HepG2 (cell line): ENCODE measurements around the gene AGBL1. TPM values are rescaled to one million over a fixed set of nuclear protein-coding genes. Genes with fewer than 3 reads are reported as not detected.

Source experiments
- HINFP ChIP-seq: sonication (generic); formaldehyde crosslinking; IDR thresholded peaks from 2 replicates; pipeline ENCODE4 v1.4.0; 2020; ENCODE audit warnings: low read depth, mild to moderate bottlenecking, missing genetic modification reagents
- HMG20B ChIP-seq: conservative IDR thresholded peaks from 2 replicates; pipeline ENCODE4 v1.6.1; 2016; ENCODE audit warnings: missing genetic modification reagents, missing compliant biosample characterization
- KLF11 ChIP-seq: IDR thresholded peaks from 2 replicates; pipeline ENCODE4 v1.6.1; 2016; ENCODE audit warnings: missing compliant biosample characterization
- NONO ChIP-seq, 2 experiments: fragments of 450-650 bp in 1 of 2; sonication (generic) in 1 of 2; formaldehyde crosslinking in 1 of 2; IDR thresholded peaks in 1 of 2; conservative IDR thresholded peaks in 1 of 2; 2 replicates each; pipeline versions ENCODE4 v1.6.1 to v1.8.0; 2017 to 2022; ENCODE audit warnings: mild to moderate bottlenecking in 1 of 2, missing genetic modification reagents in 1 of 2, moderate library complexity in 1 of 2
- PBX3 ChIP-seq: sonication (generic); formaldehyde crosslinking; IDR thresholded peaks from 2 replicates; pipeline ENCODE4 v1.8.1; 2023; ENCODE audit warnings: missing genetic modification reagents, inconsistent platforms, borderline replicate concordance
- PHF21A ChIP-seq: sonication (generic); formaldehyde crosslinking; IDR thresholded peaks from 2 replicates; pipeline ENCODE4 v1.5.0; 2020; ENCODE audit warnings: mild to moderate bottlenecking, missing genetic modification reagents
- ZBTB4 ChIP-seq: sonication (generic); formaldehyde crosslinking; IDR thresholded peaks from 2 replicates; pipeline ENCODE4 v1.4.0; 2020; ENCODE audit warnings: missing genetic modification reagents, mild to moderate bottlenecking, borderline replicate concordance
- ZBTB7A ChIP-seq: sonication (generic); formaldehyde crosslinking; IDR thresholded peaks from 2 replicates; pipeline ENCODE4 v1.8.0; 2022; ENCODE audit warnings: mild to moderate bottlenecking, missing genetic modification reagents
- ZMAT5 ChIP-seq: sonication (generic); formaldehyde crosslinking; IDR thresholded peaks from 2 replicates; pipeline ENCODE4 v1.5.0; 2020; ENCODE audit warnings: mild to moderate bottlenecking, low read depth, missing genetic modification reagents, borderline replicate concordance
- ZNF264 ChIP-seq: sonication (generic); formaldehyde crosslinking; IDR thresholded peaks from 2 replicates; pipeline ENCODE4 v1.4.0; 2020; ENCODE audit warnings: missing genetic modification reagents
- ZNF280B ChIP-seq: sonication (generic); formaldehyde crosslinking; IDR thresholded peaks from 2 replicates; pipeline ENCODE4 v1.5.0; 2020; ENCODE audit warnings: missing genetic modification reagents, mild to moderate bottlenecking, borderline replicate concordance
- ZNF431 ChIP-seq: sonication (generic); formaldehyde crosslinking; IDR thresholded peaks from 2 replicates; pipeline ENCODE4 v1.9.0; 2022; ENCODE audit warnings: missing genetic modification reagents, low read depth, mild to moderate bottlenecking, borderline replicate concordance
- ZNF777 ChIP-seq: sonication (generic); formaldehyde crosslinking; IDR thresholded peaks from 2 replicates; pipeline ENCODE4 v1.4.0; 2020; ENCODE audit warnings: missing genetic modification reagents
- ZXDC ChIP-seq: sonication (generic); formaldehyde crosslinking; IDR thresholded peaks from 2 replicates; pipeline ENCODE4 v1.5.0; 2020; ENCODE audit warnings: mild to moderate bottlenecking, missing genetic modification reagents
- polyA plus RNA-seq, 8 experiments: library from polyadenylated mRNA; depleted of rRNA in 3 of 8; stranded (reverse) in 7 of 8; unstranded in 1 of 8; fragments of >200 nt; fragmentation: Illumina TruSeq in 4 of 8; extraction: Trizol in 4 of 8; gene quantifications; 2 replicates each; pipeline versions ENCODE4 v1.2.1 to v1.2.3, GENCODE V29; 2011 to 2016; ENCODE audit warnings: low read depth in 4 of 8, missing spikeins in 1 of 8, mixed read lengths in 1 of 8; ENCODE audit not compliant: insufficient read depth in 1 of 8
- total RNA-seq, 5 experiments: library from RNA; depleted of rRNA; stranded (reverse); fragments of >200 nt; fragmentation: Illumina TruSeq; extraction: Trizol; gene quantifications; 2 replicates each; pipeline ENCODE4 v1.2.3, GENCODE V29; 2016; ENCODE audit warnings: low read depth in 1 of 5

The AGBL1 gene
- total and polyA plus RNA-seq, 2 of the 13 experiments (the other 11 are each of a cell fraction or from before 2014, with no cell fraction given) = 0.01 TPM; not detected in 1

GRCh38 chr15:86329311-86330013 is 249.8 kb downstream of the AGBL1 start (continued):
- TF ChIP-seq ZBTB4 (CRISPR knock-in tag) (no peak), NONO (IDR thresholded peaks at IDR 0.05) (no peak), NONO (CRISPR knock-in tag; conservative IDR thresholded peaks at IDR 0.05) (no peak), ZNF264 (CRISPR knock-in tag) (no peak), PHF21A (CRISPR knock-in tag) (no peak), ZMAT5 (CRISPR knock-in tag) (no peak), HINFP (CRISPR knock-in tag) (no peak), KLF11 (CRISPR knock-in tag) (no peak), ZNF280B (CRISPR knock-in tag) (no peak), PBX3 (CRISPR knock-in tag) (no peak), ZNF431 (CRISPR knock-in tag) (no peak), ZBTB7A (CRISPR knock-in tag) (no peak), ZXDC (CRISPR knock-in tag) (no peak), ZNF777 (CRISPR knock-in tag) (no peak), HMG20B (CRISPR knock-in tag) (no peak)
